Upper lobe of right lung (tissue), 1 donor: ENCODE results near the gene TNFSF4. TPM values are rescaled to one million over a fixed set of nuclear protein-coding genes. Genes with fewer than 3 reads are reported as not detected.

Experiments used
- ATAC-seq: fragments of 200-7000 bp; cut with Tn5 transposase; one replicate; pipeline ENCODE4 v1.9.1; 2020; ENCODE audit warnings: mild to moderate bottlenecking, moderate library complexity
- DNase-seq: peaks from one replicate; pipeline ENCODE4 v3.0.0-alpha.2; 2020
- H3K27ac ChIP-seq: fragments of 200-600 bp; one replicate; pipeline ENCODE4 v1.8.0; 2022
- H3K27me3 ChIP-seq: fragments of 200-600 bp; one replicate; pipeline ENCODE4 v1.8.0; 2022; ENCODE audit warnings: mild to moderate bottlenecking
- H3K36me3 ChIP-seq: fragments of 200-600 bp; one replicate; pipeline ENCODE4 v1.8.0; 2022
- H3K4me1 ChIP-seq: fragments of 200-600 bp; one replicate; pipeline ENCODE4 v1.8.0; 2022
- H3K4me3 ChIP-seq: fragments of 200-600 bp; one replicate; pipeline ENCODE4 v1.8.0; 2022; ENCODE audit warnings: mild to moderate bottlenecking
- H3K9me3 ChIP-seq: fragments of 200-600 bp; one replicate; pipeline ENCODE4 v1.8.0; 2022
- CTCF ChIP-seq: fragments of 200-600 bp; IDR thresholded peaks from one replicate; pipeline ENCODE4 v1.8.0; 2022; ENCODE audit warnings: antibody characterized with exemption
- intact Hi-C: fragments of 100-400 bp; cut with DNase I; formaldehyde crosslinking; loops from one replicate; pipeline ENCODE4 v1.11.0; 2022
- total RNA-seq: library from RNA; stranded (reverse); fragmentation: NEBNext Ultra II Directional; extraction: Animal tissue kit (Norgen Biotek cat#: 25700); gene quantifications from one replicate; pipeline ENCODE4 v1.2.1, GENCODE V29; 2021
- donor health status: DM: no; HTN: yes; CAD: no; lungs with severe emphysema.

Gene TNFSF4
- total RNA-seq, 1 donor from 2014 or later: 0.72 TPM

DNA sequence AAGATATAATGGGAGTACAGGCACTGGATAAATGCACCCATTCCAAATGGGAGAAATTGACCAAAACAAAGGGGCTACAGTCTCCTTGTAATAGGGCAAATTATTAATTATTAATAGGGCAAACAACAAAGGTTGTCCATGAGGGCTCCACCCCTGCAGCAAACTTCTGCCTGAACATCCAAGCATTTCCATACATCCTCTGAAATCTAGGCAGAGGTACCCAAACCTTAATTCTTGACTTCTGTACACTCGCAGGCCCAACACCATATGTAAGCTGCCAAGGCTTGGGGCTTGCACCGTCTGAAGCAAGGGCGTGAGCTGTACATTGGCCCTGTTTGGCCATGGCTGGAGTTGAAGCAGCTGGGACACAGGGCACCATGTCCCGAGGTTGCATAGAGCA, 33.7 kb downstream of the TNFSF4 start:
- ATAC-seq: no peak
- no peak for DNase-seq
- no peaks in the 10 kb centered on the region for H3K36me3 ChIP-seq
- no peak for TF ChIP-seq CTCF
- H3K4me1 ChIP-seq: no peaks in the 10 kb centered on the region
- H3K27me3 ChIP-seq: no peaks in the 10 kb centered on the region
- peaks cover 7% of the 10 kb centered on the region for H3K9me3 ChIP-seq
- intact Hi-C loops: no loop called here
- no peak overlapping the region for H3K4me3 ChIP-seq
- no peak overlapping the region for H3K27ac ChIP-seq

DNA sequence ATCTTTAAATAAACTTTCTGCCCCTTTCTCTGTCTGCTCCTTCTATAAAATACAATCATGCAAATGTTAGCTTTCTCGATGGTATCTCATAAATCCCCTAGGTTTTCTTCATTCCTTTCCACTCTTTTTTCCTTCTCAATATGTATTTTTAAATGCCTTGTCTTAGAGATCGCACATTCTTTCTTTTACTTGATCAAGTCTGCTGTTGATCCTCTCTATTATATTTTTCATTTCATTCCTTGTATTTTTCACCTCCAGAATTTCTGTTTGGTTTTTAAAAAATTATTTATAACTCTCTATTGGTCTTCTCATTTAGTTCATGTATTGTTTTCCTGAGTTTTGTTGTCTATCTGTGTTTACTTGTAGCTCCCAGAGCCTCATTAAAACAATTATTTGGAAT, 36.0 kb downstream of the TNFSF4 start:
- TF ChIP-seq CTCF: no peak
- no peak overlapping the region for H3K4me3 ChIP-seq
- no peaks in the 10 kb centered on the region for H3K4me1 ChIP-seq
- no peak overlapping the region for H3K27ac ChIP-seq
- DNase-seq (no peak), ATAC-seq (no peak)
- no peaks in the 10 kb centered on the region for H3K36me3 ChIP-seq
- peaks cover 7% of the 10 kb centered on the region for H3K9me3 ChIP-seq
- intact Hi-C loops: no loop called here
- no peaks in the 10 kb centered on the region for H3K27me3 ChIP-seq

GRCh38 chr1:173168941-173169340, 38.2 kb downstream of the TNFSF4 start:
- Histone ChIP-seq H3K36me3 (no peaks in the 10 kb centered on the region), H3K4me3 (no peak overlapping the region), H3K27me3 (no peaks in the 10 kb centered on the region), H3K9me3 (peaks cover 7% of the 10 kb centered on the region), H3K27ac (no peak overlapping the region), H3K4me1 (no peaks in the 10 kb centered on the region)
- ATAC-seq (no peak), DNase-seq (no peak)
- intact Hi-C loops: no loop called here
- TF ChIP-seq CTCF: no peak

- no peak for TF ChIP-seq CTCF
- DNase-seq (no peak), ATAC-seq (no peak)
- H3K27ac ChIP-seq: no peak overlapping the region
- H3K36me3 ChIP-seq: no peaks in the 10 kb centered on the region
- H3K9me3 ChIP-seq: no peaks in the 10 kb centered on the region
- no peaks in the 10 kb centered on the region for H3K4me1 ChIP-seq
- no peak overlapping the region for H3K4me3 ChIP-seq
- H3K27me3 ChIP-seq: no peaks in the 10 kb centered on the region
- intact Hi-C loops: no loop called here
Measured at GRCh38 chr1:173164686-173165085, 42.4 kb downstream of the TNFSF4 start.

GRCh38 chr1:173164178-173164577, 43.0 kb downstream of the TNFSF4 start:
- Histone ChIP-seq H3K27me3 (no peaks in the 10 kb centered on the region), H3K27ac (no peak overlapping the region), H3K9me3 (no peaks in the 10 kb centered on the region), H3K4me3 (no peak overlapping the region), H3K4me1 (no peaks in the 10 kb centered on the region), H3K36me3 (no peaks in the 10 kb centered on the region)
- ATAC-seq: no peak
- TF ChIP-seq CTCF: no peak
- DNase-seq: no peak
- intact Hi-C loops: no loop called here

- Histone ChIP-seq H3K4me3 (no peak overlapping the region), H3K27me3 (no peaks in the 10 kb centered on the region), H3K36me3 (no peaks in the 10 kb centered on the region), H3K27ac (no peak overlapping the region), H3K4me1 (no peaks in the 10 kb centered on the region), H3K9me3 (no peaks in the 10 kb centered on the region)
- intact Hi-C loops: no loop called here
- TF ChIP-seq CTCF: no peak
- DNase-seq (no peak), ATAC-seq (no peak)
Measured at GRCh38 chr1:173163222-173163621, 43.9 kb downstream of the TNFSF4 start.
